Neural crest cell (in vitro differentiated cells): ENCODE data around the gene PRKCQ. TPM values are rescaled to one million over a fixed set of nuclear protein-coding genes. Genes with fewer than 3 reads are reported as not detected.

Experiments used
- DNase-seq: peaks from one replicate; pipeline ENCODE4 v3.0.0; 2021; ENCODE audit warnings: low read depth, mixed read lengths, low spot score
- H3K27ac Mint-ChIP-seq: one replicate; pipeline ENCODE4 v1.8.0; 2021; ENCODE audit warnings: mild to moderate bottlenecking, mixed read lengths; ENCODE audit not compliant: unreplicated experiment
- H3K27me3 Mint-ChIP-seq: 2 replicates; pipeline ENCODE4 v1.8.0; 2021; ENCODE audit warnings: low read depth, mild to moderate bottlenecking, mixed read lengths
- H3K36me3 Mint-ChIP-seq: 2 replicates; pipeline ENCODE4 v1.8.0; 2021; ENCODE audit warnings: low read depth, mild to moderate bottlenecking, mixed read lengths
- H3K4me1 Mint-ChIP-seq: 2 replicates; pipeline ENCODE4 v1.8.0; 2021; ENCODE audit warnings: mixed read lengths
- H3K4me3 Mint-ChIP-seq: one replicate; pipeline ENCODE4 v1.8.0; 2021; ENCODE audit warnings: mild to moderate bottlenecking, mixed read lengths
- H3K9me3 Mint-ChIP-seq: 2 replicates; pipeline ENCODE4 v1.8.0; 2021; ENCODE audit warnings: mixed read lengths
- CTCF ChIP-seq: fragments of 200-600 bp; sonication (generic); conservative IDR thresholded peaks from 2 replicates; pipeline ENCODE4 v1.5.0; 2021; ENCODE audit warnings: antibody characterized with exemption, mild to moderate bottlenecking
- total RNA-seq: library from RNA; stranded (reverse); gene quantifications from 2 replicates; pipeline ENCODE4 v1.2.1, GENCODE V29; 2021

The PRKCQ gene
- total RNA-seq, 1 donor from 2014 or later, result 3.2 TPM

GRCh38 chr10:6498771-6499170 is 81.3 kb downstream of the PRKCQ start:
- Mint-ChIP-seq H3K36me3 (peaks cover 2% of the 10 kb centered on the region), H3K4me3 (no peak overlapping the region)

GRCh38 chr10:6497620-6498019 is 82.5 kb downstream of the PRKCQ start:
- H3K4me3 Mint-ChIP-seq, result no peak overlapping the region
- H3K4me1 Mint-ChIP-seq, result no peaks in the 10 kb centered on the region
- DNase-seq, result no peak
- no peak overlapping the region for H3K27ac Mint-ChIP-seq
- H3K27me3 Mint-ChIP-seq, result no peaks in the 10 kb centered on the region
- no peak for TF ChIP-seq CTCF
- H3K36me3 Mint-ChIP-seq, result peaks cover 2% of the 10 kb centered on the region
- H3K9me3 Mint-ChIP-seq, result no peaks in the 10 kb centered on the region

More at GRCh38 chr10:6498771-6499170, 81.3 kb downstream of the PRKCQ start:
- DNase-seq, result no peak
- TF ChIP-seq CTCF, result no peak
- H3K9me3 Mint-ChIP-seq, result no peaks in the 10 kb centered on the region
- H3K4me1 Mint-ChIP-seq, result no peaks in the 10 kb centered on the region
- no peaks in the 10 kb centered on the region for H3K27me3 Mint-ChIP-seq
- no peak overlapping the region for H3K27ac Mint-ChIP-seq

- no peak for TF ChIP-seq CTCF
- Mint-ChIP-seq H3K27me3 (no peaks in the 10 kb centered on the region), H3K9me3 (no peaks in the 10 kb centered on the region), H3K36me3 (no peaks in the 10 kb centered on the region), H3K4me1 (no peaks in the 10 kb centered on the region), H3K27ac (no peak overlapping the region), H3K4me3 (no peak overlapping the region)
- DNase-seq, result no peak
Observed at GRCh38 chr10:6494936-6495592, 85.0 kb downstream of the PRKCQ start.

GRCh38 chr10:6494442-6494819 is 85.6 kb downstream of the PRKCQ start:
- Mint-ChIP-seq H3K27me3 (no peaks in the 10 kb centered on the region), H3K27ac (no peak overlapping the region), H3K9me3 (no peaks in the 10 kb centered on the region), H3K4me3 (no peak overlapping the region), H3K36me3 (no peaks in the 10 kb centered on the region), H3K4me1 (no peaks in the 10 kb centered on the region)
- no peak for TF ChIP-seq CTCF
- no peak for DNase-seq

- Mint-ChIP-seq H3K4me3 (no peak overlapping the region), H3K27me3 (no peaks in the 10 kb centered on the region), H3K9me3 (no peaks in the 10 kb centered on the region), H3K4me1 (no peaks in the 10 kb centered on the region), H3K36me3 (no peaks in the 10 kb centered on the region), H3K27ac (no peak overlapping the region)
- no peak for TF ChIP-seq CTCF
- DNase-seq, result no peak
Observed at GRCh38 chr10:6493521-6494441, 86.3 kb downstream of the PRKCQ start.
